HG03521 (cell line): ENCODE measurements around the gene RNF32.
"Not testable (repeated sequence)": the region's sequence is repeated elsewhere in the genome, so short reads cannot be mapped to it uniquely, and the experiment has no call there.

Source experiments
- ATAC-seq: cut with Tn5 transposase; IDR thresholded peaks from one replicate; pipeline ENCODE4 v1.9.1; 2021; ENCODE audit warnings: mild to moderate bottlenecking, moderate library complexity; ENCODE audit not compliant: unreplicated experiment

The RNF32 gene

GRCh38 chr7:156673454-156673853 lies 32.9 kb downstream of the RNF32 start:
- no peak for ATAC-seq

GRCh38 chr7:156673902-156674301 lies 33.3 kb downstream of the RNF32 start:
- no peak for ATAC-seq

- ATAC-seq = no peak
Measured at GRCh38 chr7:156675721-156676120, 35.1 kb downstream of the RNF32 start.

- ATAC-seq = no peak
Measured at GRCh38 chr7:156676263-156676662, 35.7 kb downstream of the RNF32 start.

GRCh38 chr7:156677374-156678054 lies 36.9 kb downstream of the RNF32 start:
- no peak for ATAC-seq

GRCh38 chr7:156680281-156680680 lies 39.7 kb downstream of the RNF32 start:
- no peak for ATAC-seq

- no peak for ATAC-seq
Measured at GRCh38 chr7:156682928-156683327, 42.4 kb downstream of the RNF32 start.

GRCh38 chr7:156684251-156684650 lies 43.7 kb downstream of the RNF32 start:
- no peak for ATAC-seq

- no peak for ATAC-seq
Measured at GRCh38 chr7:156684661-156685060, 44.1 kb downstream of the RNF32 start.

GRCh38 chr7:156691764-156692163 lies 51.2 kb downstream of the RNF32 start:
- ATAC-seq = no peak

- ATAC-seq = no peak
Measured at GRCh38 chr7:156692849-156693248, 52.3 kb downstream of the RNF32 start.

GRCh38 chr7:156693627-156694026 lies 53.1 kb downstream of the RNF32 start:
- no peak for ATAC-seq

GRCh38 chr7:156697283-156697682 lies 56.7 kb downstream of the RNF32 start:
- not testable (repeated sequence) for ATAC-seq

GRCh38 chr7:156698512-156698911 lies 57.9 kb downstream of the RNF32 start:
- ATAC-seq = not testable (repeated sequence)

- not testable (repeated sequence) for ATAC-seq
Measured at GRCh38 chr7:156701787-156702186, 61.2 kb downstream of the RNF32 start.

GRCh38 chr7:156702399-156702798 lies 61.8 kb downstream of the RNF32 start:
- ATAC-seq = no peak

- no peak for ATAC-seq
Measured at GRCh38 chr7:156703209-156703608, 62.6 kb downstream of the RNF32 start.

- ATAC-seq = no peak
Measured at GRCh38 chr7:156703773-156704482, 63.4 kb downstream of the RNF32 start.

- ATAC-seq = no peak
Measured at GRCh38 chr7:156722043-156722826, 81.7 kb downstream of the RNF32 start.

- ATAC-seq = no peak
Measured at GRCh38 chr7:156725073-156725472, 84.5 kb downstream of the RNF32 start.

- ATAC-seq = no peak
Measured at GRCh38 chr7:156725936-156726335, 85.4 kb downstream of the RNF32 start.
